SK-N-SH treated with all-trans-retinoic acid at 6 μM for 48 hours (cell line): Measurements from ENCODE around the gene PDLIM3.

ENCODE experiments used
- CSDC2 ChIP-seq: fragments of 250-450 bp; sonication (Bioruptor Pico); IDR thresholded peaks from 2 replicates; pipeline ENCODE4 v1.5.0; 2020; ENCODE audit warnings: mild to moderate bottlenecking, moderate library complexity
- PPARA ChIP-seq: fragments of 250-450 bp; sonication (Bioruptor Pico); IDR thresholded peaks from 2 replicates; pipeline ENCODE4 v1.5.0; 2020; ENCODE audit warnings: mild to moderate bottlenecking, borderline replicate concordance
- RARB ChIP-seq: fragments of 250-450 bp; sonication (Bioruptor Pico); IDR thresholded peaks from 2 replicates; pipeline ENCODE4 v1.8.0; 2021; ENCODE audit warnings: mild to moderate bottlenecking, moderate library complexity
- TOX ChIP-seq: fragments of 250-450 bp; sonication (Bioruptor Pico); IDR thresholded peaks from 2 replicates; pipeline ENCODE4 v1.8.0; 2021; ENCODE audit warnings: mild to moderate bottlenecking, moderate library complexity, borderline replicate concordance
- ZFP3 ChIP-seq: fragments of 250-450 bp; sonication (Bioruptor Pico); IDR thresholded peaks from 2 replicates; pipeline ENCODE4 v1.5.0; 2020; ENCODE audit warnings: mild to moderate bottlenecking, moderate library complexity
- ZFP30 ChIP-seq: fragments of 450-650 bp; formaldehyde crosslinking; IDR thresholded peaks from 2 replicates; pipeline ENCODE4 v1.5.0; 2022; ENCODE audit warnings: mild to moderate bottlenecking, moderate library complexity
- ZNF565 ChIP-seq: fragments of 450-650 bp; formaldehyde crosslinking; conservative IDR thresholded peaks from 2 replicates; pipeline ENCODE4 v1.5.0; 2020; ENCODE audit warnings: low read depth, mild to moderate bottlenecking, moderate library complexity
- ZNF70 ChIP-seq: fragments of 450-650 bp; formaldehyde crosslinking; IDR thresholded peaks from 2 replicates; pipeline ENCODE4 v1.5.0; 2020; ENCODE audit warnings: mild to moderate bottlenecking, moderate library complexity
- TF ChIP-seq, protein P1 (sequence below): fragments of 250-450 bp; sonication (Bioruptor Pico); IDR thresholded peaks from 2 replicates; pipeline ENCODE4 v1.8.0; 2021; ENCODE audit warnings: low read depth, mild to moderate bottlenecking, moderate library complexity, borderline replicate concordance
- TF ChIP-seq, protein P2 (sequence below): fragments of 250-450 bp; sonication (Bioruptor Pico); IDR thresholded peaks from 2 replicates; pipeline ENCODE4 v1.5.1; 2020; ENCODE audit warnings: low read depth, mild to moderate bottlenecking, moderate library complexity

DNA sequence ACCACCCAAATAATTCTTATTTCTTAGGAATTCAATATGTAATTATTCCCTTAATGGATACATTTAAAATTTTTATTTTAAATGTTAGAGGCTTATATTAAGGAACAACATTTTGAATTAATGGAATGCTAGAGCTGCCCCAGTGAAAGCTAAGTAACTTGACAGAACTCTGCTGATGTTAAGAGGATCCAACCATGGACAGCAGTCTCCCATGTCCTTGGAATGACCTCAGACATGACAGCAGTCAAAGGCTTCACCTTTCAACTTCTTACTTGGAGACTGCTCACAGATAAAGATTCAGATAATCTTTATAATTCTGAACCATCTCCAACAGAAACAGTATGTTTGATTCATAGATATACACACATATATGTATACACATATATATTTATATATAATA lies 17.2 kb downstream of the PDLIM3 start:
- TF ChIP-seq, protein P1, sequence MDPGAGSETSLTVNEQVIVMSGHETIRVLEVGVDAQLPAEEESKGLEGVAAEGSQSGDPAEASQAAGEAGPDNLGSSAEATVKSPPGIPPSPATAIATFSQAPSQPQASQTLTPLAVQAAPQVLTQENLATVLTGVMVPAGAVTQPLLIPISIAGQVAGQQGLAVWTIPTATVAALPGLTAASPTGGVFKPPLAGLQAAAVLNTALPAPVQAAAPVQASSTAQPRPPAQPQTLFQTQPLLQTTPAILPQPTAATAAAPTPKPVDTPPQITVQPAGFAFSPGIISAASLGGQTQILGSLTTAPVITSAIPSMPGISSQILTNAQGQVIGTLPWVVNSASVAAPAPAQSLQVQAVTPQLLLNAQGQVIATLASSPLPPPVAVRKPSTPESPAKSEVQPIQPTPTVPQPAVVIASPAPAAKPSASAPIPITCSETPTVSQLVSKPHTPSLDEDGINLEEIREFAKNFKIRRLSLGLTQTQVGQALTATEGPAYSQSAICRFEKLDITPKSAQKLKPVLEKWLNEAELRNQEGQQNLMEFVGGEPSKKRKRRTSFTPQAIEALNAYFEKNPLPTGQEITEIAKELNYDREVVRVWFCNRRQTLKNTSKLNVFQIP = no peak
- TF ChIP-seq RARB (CRISPR knock-in tag) (no peak), ZNF565 (no peak), ZFP3 (CRISPR knock-in tag) (no peak), TOX (CRISPR knock-in tag) (no peak), ZNF70 (no peak), PPARA (CRISPR knock-in tag) (no peak), CSDC2 (CRISPR knock-in tag) (no peak), ZFP30 (no peak)
- TF ChIP-seq, protein P2, sequence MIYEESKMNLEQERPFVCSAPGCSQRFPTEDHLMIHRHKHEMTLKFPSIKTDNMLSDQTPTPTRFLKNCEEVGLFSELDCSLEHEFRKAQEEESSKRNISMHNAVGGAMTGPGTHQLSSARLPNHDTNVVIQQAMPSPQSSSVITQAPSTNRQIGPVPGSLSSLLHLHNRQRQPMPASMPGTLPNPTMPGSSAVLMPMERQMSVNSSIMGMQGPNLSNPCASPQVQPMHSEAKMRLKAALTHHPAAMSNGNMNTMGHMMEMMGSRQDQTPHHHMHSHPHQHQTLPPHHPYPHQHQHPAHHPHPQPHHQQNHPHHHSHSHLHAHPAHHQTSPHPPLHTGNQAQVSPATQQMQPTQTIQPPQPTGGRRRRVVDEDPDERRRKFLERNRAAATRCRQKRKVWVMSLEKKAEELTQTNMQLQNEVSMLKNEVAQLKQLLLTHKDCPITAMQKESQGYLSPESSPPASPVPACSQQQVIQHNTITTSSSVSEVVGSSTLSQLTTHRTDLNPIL (CRISPR knock-in tag) = no peak
